ENCODE data around the gene RETREG1. TPM values are rescaled to one million over a fixed set of nuclear protein-coding genes. Genes with fewer than 3 reads are reported as not detected.

Gene RETREG1
- total and polyA plus RNA-seq, 2 of the 13 experiments (the other 11 are each of a cell fraction or from before 2014, with no cell fraction given), result 0.07 TPM; not detected in 1

DNA sequence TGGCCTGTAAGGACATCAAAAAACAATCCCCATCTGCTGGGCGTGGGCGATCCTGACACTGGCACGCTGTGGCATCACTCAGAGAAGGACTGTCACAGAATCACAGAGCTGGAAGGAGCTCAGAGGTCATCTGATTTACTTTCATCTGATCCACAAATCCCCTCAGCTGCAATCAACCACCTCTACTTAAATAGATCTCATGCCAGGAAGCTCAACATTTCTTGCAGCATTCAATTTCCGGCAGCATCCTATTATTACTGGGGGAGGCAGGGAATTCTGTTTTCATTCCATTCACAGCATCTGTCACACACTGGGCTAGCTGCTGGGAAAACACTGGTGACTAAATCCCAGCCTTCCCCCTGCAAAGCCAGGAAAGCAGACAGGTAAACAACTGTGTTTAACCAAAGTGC is 38.3 kb downstream of the RETREG1 start (continued):
- TF ChIP-seq, protein P1, sequence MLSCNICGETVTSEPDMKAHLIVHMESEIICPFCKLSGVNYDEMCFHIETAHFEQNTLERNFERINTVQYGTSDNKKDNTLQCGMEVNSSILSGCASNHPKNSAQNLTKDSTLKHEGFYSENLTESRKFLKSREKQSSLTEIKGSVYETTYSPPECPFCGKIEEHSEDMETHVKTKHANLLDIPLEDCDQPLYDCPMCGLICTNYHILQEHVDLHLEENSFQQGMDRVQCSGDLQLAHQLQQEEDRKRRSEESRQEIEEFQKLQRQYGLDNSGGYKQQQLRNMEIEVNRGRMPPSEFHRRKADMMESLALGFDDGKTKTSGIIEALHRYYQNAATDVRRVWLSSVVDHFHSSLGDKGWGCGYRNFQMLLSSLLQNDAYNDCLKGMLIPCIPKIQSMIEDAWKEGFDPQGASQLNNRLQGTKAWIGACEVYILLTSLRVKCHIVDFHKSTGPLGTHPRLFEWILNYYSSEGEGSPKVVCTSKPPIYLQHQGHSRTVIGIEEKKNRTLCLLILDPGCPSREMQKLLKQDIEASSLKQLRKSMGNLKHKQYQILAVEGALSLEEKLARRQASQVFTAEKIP (CRISPR knock-in tag; IDR thresholded peaks at IDR 0.05; ENCODE audit: borderline replicate concordance), result no peak
- TF ChIP-seq, protein P2, sequence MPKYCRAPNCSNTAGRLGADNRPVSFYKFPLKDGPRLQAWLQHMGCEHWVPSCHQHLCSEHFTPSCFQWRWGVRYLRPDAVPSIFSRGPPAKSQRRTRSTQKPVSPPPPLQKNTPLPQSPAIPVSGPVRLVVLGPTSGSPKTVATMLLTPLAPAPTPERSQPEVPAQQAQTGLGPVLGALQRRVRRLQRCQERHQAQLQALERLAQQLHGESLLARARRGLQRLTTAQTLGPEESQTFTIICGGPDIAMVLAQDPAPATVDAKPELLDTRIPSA (CRISPR knock-in tag; IDR thresholded peaks at IDR 0.05; ENCODE audit: borderline replicate concordance), result no peak
- TF ChIP-seq SOX5 (CRISPR knock-in tag; IDR thresholded peaks at IDR 0.05; ENCODE audit: borderline replicate concordance), result no peak

DNA sequence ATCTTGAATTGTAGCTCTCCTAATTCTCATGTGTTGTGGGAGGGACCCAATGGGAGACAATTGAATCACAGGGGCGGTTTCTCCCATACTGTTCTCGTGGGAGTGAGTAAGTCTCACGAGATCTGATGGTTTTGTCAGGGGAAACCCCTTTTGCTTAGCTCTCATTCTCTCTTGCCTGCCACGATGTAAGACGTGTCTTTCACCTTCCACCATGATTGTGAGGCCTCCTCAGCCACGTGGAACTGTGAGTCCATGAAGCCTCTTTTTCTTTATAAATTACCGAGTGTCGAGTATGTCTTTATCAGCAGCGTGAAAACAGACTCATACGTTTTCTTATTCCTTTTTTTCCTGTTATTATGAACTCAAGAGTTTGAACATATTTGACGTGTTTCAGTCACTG is 39.1 kb downstream of the RETREG1 start:
- BruUV-seq (replicated peaks), result no TSS peak
- H2AFZ ChIP-seq (ENCODE audit: low read length), result no peak overlapping the region
- no peak for FAIRE-seq
- TF ChIP-seq CEBPB (IDR thresholded peaks at IDR 0.05; ENCODE audit: borderline replicate concordance, low read depth, low read length), result no peak
- TF ChIP-seq, protein P3, sequence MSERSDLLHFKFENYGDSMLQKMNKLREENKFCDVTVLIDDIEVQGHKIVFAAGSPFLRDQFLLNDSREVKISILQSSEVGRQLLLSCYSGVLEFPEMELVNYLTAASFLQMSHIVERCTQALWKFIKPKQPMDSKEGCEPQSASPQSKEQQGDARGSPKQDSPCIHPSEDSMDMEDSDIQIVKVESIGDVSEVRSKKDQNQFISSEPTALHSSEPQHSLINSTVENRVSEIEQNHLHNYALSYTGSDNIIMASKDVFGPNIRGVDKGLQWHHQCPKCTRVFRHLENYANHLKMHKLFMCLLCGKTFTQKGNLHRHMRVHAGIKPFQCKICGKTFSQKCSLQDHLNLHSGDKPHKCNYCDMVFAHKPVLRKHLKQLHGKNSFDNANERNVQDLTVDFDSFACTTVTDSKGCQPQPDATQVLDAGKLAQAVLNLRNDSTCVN (CRISPR knock-in tag; IDR thresholded peaks at IDR 0.05; ENCODE audit: borderline replicate concordance), result no peak
- TF ChIP-seq, protein P4, sequence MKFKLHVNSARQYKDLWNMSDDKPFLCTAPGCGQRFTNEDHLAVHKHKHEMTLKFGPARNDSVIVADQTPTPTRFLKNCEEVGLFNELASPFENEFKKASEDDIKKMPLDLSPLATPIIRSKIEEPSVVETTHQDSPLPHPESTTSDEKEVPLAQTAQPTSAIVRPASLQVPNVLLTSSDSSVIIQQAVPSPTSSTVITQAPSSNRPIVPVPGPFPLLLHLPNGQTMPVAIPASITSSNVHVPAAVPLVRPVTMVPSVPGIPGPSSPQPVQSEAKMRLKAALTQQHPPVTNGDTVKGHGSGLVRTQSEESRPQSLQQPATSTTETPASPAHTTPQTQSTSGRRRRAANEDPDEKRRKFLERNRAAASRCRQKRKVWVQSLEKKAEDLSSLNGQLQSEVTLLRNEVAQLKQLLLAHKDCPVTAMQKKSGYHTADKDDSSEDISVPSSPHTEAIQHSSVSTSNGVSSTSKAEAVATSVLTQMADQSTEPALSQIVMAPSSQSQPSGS (CRISPR knock-in tag; IDR thresholded peaks at IDR 0.05), result no peak
- TF ChIP-seq, protein P5, sequence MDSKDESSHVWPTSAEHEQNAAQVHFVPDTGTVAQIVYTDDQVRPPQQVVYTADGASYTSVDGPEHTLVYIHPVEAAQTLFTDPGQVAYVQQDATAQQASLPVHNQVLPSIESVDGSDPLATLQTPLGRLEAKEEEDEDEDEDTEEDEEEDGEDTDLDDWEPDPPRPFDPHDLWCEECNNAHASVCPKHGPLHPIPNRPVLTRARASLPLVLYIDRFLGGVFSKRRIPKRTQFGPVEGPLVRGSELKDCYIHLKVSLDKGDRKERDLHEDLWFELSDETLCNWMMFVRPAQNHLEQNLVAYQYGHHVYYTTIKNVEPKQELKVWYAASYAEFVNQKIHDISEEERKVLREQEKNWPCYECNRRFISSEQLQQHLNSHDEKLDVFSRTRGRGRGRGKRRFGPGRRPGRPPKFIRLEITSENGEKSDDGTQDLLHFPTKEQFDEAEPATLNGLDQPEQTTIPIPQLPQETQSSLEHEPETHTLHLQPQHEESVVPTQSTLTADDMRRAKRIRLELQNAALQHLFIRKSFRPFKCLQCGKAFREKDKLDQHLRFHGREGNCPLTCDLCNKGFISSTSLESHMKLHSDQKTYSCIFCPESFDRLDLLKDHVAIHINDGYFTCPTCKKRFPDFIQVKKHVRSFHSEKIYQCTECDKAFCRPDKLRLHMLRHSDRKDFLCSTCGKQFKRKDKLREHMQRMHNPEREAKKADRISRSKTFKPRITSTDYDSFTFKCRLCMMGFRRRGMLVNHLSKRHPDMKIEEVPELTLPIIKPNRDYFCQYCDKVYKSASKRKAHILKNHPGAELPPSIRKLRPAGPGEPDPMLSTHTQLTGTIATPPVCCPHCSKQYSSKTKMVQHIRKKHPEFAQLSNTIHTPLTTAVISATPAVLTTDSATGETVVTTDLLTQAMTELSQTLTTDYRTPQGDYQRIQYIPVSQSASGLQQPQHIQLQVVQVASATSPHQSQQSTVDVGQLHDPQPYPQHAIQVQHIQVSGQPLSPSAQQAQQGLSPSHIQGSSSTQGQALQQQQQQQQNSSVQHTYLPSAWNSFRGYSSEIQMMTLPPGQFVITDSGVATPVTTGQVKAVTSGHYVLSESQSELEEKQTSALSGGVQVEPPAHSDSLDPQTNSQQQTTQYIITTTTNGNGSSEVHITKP (CRISPR knock-in tag; IDR thresholded peaks at IDR 0.05; ENCODE audit: low read depth), result no peak
- TF ChIP-seq, protein P6, sequence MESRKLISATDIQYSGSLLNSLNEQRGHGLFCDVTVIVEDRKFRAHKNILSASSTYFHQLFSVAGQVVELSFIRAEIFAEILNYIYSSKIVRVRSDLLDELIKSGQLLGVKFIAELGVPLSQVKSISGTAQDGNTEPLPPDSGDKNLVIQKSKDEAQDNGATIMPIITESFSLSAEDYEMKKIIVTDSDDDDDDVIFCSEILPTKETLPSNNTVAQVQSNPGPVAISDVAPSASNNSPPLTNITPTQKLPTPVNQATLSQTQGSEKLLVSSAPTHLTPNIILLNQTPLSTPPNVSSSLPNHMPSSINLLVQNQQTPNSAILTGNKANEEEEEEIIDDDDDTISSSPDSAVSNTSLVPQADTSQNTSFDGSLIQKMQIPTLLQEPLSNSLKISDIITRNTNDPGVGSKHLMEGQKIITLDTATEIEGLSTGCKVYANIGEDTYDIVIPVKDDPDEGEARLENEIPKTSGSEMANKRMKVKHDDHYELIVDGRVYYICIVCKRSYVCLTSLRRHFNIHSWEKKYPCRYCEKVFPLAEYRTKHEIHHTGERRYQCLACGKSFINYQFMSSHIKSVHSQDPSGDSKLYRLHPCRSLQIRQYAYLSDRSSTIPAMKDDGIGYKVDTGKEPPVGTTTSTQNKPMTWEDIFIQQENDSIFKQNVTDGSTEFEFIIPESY (CRISPR knock-in tag; IDR thresholded peaks at IDR 0.05), result no peak
- TF ChIP-seq, protein P7, sequence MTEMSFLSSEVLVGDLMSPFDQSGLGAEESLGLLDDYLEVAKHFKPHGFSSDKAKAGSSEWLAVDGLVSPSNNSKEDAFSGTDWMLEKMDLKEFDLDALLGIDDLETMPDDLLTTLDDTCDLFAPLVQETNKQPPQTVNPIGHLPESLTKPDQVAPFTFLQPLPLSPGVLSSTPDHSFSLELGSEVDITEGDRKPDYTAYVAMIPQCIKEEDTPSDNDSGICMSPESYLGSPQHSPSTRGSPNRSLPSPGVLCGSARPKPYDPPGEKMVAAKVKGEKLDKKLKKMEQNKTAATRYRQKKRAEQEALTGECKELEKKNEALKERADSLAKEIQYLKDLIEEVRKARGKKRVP (CRISPR knock-in tag; IDR thresholded peaks at IDR 0.05), result no peak

More for the DNA sequence above, 39.1 kb downstream of the RETREG1 start:
- Histone ChIP-seq H3K9me3 (ENCODE audit: low read length) (no peaks in the 10 kb centered on the region), H3K4me2 (ENCODE audit: low read depth, low read length) (no peak overlapping the region), H3K4me3 (replicated peaks in 1 of 3; ENCODE audit: insufficient read depth in 1 of 3, low read depth in 2 of 3, low read length in 3 of 3) (no peak overlapping the region), H3K79me2 (ENCODE audit: insufficient read depth, low read length) (no peaks in the 10 kb centered on the region), H3K9ac (ENCODE audit: insufficient read depth, low read depth, low read length) (no peak overlapping the region), H3K36me3 (replicated peaks in 1 of 2; ENCODE audit: control insufficient read depth in 1 of 2, insufficient read depth in 2 of 2, low read length in 2 of 2) (no peaks in the 10 kb centered on the region), H3K27ac (ENCODE audit: extremely low read length, insufficient read depth, low read length) (no peak overlapping the region), H3K27me3 (ENCODE audit: control insufficient read depth in 1 of 2, insufficient read depth in 2 of 2, low read length in 2 of 2) (peaks cover 0 to 4% of the 10 kb centered on the region in 2 experiments; a peak in 1 of 5 replicates), H3K4me1 (ENCODE audit: insufficient read depth, low read length) (peaks cover 18% of the 10 kb centered on the region; the same call in 1 of the 2 replicates), H4K20me1 (ENCODE audit: insufficient read depth, low read length) (no peaks in the 10 kb centered on the region)
- in situ Hi-C loops (cut with HindIII; ENCODE audit: extremely low pct_ligation_motif_present, low pct_unique_long_range_greater_than_20kb), result no loop called here
- no peak for DNase-seq (ENCODE audit: low spot score)
- ChIA-PET CTCF (ENCODE audit: low intra/inter-chr PET ratio, low total read pairs) (no interaction called here), POLR2A (no interaction called here)
- no peak for ATAC-seq
- intact Hi-C loops (cut with micrococcal nuclease; ENCODE audit: unreplicated experiment), result no loop called here
- WGBS (ENCODE audit: low lambda C conversion rate), result 53% methylated on average over 11 of the region's 11 CpGs

Data from HepG2 (cell line).